ENCODE results near the gene CDH2. TPM values are rescaled to one million over a fixed set of nuclear protein-coding genes. Genes with fewer than 3 reads are reported as not detected.

Gene CDH2
- total and polyA plus RNA-seq, 2 experiments from 2014 or later: 14.7 to 36.9 TPM

DNA sequence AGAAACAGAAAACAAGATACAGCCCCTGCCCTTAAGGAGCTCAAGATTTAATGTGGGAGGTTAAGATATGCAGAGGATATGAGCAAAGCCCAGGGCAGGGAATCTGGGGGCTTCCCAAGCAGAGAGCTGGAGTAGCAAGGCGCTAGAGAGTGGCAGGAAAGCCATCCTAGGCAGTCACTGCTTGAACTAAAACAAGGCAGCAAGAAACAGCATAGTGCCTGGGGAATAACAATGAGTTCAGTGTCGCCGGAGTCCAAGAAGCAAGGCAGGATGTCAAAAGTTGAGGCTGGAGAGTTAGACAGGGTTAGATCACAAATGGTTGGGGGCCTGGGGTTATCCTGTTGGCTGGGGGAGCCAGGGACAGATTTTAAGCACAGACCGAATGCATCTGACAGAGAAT is 24.6 kb downstream of the CDH2 start:
- H3K9me3 Mint-ChIP-seq: no peaks in the 10 kb centered on the region
- H3K36me3 Mint-ChIP-seq (ENCODE audit: low read depth): no peaks in the 10 kb centered on the region
- no peaks in the 10 kb centered on the region for H3K27me3 Mint-ChIP-seq (ENCODE audit: insufficient read depth, low read depth, poor library complexity)
- H3K27ac Mint-ChIP-seq: peak overlapping the region; percentile 3; the same call in 1 of the 2 replicates
- peaks cover 41% of the 10 kb centered on the region for H3K4me1 Mint-ChIP-seq
- H3K9me2 ChIP-seq (ENCODE audit: insufficient read depth): no peaks in the 10 kb centered on the region
- H3F3A ChIP-seq (replicated peaks; ENCODE audit: low read depth): no peaks in the 10 kb centered on the region
- no peak for TF ChIP-seq ZNF114 (CRISPR knock-in tag; IDR thresholded peaks at IDR 0.05)
- TF ChIP-seq JUNB (IDR thresholded peaks at IDR 0.05; ENCODE audit: unreplicated experiment): no peak
- TF ChIP-seq, protein P1, sequence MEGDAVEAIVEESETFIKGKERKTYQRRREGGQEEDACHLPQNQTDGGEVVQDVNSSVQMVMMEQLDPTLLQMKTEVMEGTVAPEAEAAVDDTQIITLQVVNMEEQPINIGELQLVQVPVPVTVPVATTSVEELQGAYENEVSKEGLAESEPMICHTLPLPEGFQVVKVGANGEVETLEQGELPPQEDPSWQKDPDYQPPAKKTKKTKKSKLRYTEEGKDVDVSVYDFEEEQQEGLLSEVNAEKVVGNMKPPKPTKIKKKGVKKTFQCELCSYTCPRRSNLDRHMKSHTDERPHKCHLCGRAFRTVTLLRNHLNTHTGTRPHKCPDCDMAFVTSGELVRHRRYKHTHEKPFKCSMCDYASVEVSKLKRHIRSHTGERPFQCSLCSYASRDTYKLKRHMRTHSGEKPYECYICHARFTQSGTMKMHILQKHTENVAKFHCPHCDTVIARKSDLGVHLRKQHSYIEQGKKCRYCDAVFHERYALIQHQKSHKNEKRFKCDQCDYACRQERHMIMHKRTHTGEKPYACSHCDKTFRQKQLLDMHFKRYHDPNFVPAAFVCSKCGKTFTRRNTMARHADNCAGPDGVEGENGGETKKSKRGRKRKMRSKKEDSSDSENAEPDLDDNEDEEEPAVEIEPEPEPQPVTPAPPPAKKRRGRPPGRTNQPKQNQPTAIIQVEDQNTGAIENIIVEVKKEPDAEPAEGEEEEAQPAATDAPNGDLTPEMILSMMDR (conservative IDR thresholded peaks at IDR 0.05; ENCODE audit: low read depth in 2 of 2): no peak
- no peak for TF ChIP-seq EZH2 (IDR thresholded peaks at IDR 0.05; ENCODE audit: low read depth, unreplicated experiment)
- TF ChIP-seq, protein P2, sequence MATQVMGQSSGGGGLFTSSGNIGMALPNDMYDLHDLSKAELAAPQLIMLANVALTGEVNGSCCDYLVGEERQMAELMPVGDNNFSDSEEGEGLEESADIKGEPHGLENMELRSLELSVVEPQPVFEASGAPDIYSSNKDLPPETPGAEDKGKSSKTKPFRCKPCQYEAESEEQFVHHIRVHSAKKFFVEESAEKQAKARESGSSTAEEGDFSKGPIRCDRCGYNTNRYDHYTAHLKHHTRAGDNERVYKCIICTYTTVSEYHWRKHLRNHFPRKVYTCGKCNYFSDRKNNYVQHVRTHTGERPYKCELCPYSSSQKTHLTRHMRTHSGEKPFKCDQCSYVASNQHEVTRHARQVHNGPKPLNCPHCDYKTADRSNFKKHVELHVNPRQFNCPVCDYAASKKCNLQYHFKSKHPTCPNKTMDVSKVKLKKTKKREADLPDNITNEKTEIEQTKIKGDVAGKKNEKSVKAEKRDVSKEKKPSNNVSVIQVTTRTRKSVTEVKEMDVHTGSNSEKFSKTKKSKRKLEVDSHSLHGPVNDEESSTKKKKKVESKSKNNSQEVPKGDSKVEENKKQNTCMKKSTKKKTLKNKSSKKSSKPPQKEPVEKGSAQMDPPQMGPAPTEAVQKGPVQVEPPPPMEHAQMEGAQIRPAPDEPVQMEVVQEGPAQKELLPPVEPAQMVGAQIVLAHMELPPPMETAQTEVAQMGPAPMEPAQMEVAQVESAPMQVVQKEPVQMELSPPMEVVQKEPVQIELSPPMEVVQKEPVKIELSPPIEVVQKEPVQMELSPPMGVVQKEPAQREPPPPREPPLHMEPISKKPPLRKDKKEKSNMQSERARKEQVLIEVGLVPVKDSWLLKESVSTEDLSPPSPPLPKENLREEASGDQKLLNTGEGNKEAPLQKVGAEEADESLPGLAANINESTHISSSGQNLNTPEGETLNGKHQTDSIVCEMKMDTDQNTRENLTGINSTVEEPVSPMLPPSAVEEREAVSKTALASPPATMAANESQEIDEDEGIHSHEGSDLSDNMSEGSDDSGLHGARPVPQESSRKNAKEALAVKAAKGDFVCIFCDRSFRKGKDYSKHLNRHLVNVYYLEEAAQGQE (IDR thresholded peaks at IDR 0.05; ENCODE audit: unreplicated experiment): no peak
- TF ChIP-seq STAT1 (IDR thresholded peaks at IDR 0.05; ENCODE audit: unreplicated experiment): no peak
- no peak for TF ChIP-seq CREB1 (CRISPR knock-in tag; IDR thresholded peaks at IDR 0.05; ENCODE audit: low read depth)
- TF ChIP-seq POLR2AphosphoS5 (IDR thresholded peaks at IDR 0.05; ENCODE audit: low read depth): no peak
- no peak for TF ChIP-seq ZNF331 (CRISPR knock-in tag; IDR thresholded peaks at IDR 0.05; ENCODE audit: low read depth)
- TF ChIP-seq, protein P3, sequence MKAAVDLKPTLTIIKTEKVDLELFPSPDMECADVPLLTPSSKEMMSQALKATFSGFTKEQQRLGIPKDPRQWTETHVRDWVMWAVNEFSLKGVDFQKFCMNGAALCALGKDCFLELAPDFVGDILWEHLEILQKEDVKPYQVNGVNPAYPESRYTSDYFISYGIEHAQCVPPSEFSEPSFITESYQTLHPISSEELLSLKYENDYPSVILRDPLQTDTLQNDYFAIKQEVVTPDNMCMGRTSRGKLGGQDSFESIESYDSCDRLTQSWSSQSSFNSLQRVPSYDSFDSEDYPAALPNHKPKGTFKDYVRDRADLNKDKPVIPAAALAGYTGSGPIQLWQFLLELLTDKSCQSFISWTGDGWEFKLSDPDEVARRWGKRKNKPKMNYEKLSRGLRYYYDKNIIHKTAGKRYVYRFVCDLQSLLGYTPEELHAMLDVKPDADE (IDR thresholded peaks at IDR 0.05): no peak
- TF ChIP-seq, protein P4, sequence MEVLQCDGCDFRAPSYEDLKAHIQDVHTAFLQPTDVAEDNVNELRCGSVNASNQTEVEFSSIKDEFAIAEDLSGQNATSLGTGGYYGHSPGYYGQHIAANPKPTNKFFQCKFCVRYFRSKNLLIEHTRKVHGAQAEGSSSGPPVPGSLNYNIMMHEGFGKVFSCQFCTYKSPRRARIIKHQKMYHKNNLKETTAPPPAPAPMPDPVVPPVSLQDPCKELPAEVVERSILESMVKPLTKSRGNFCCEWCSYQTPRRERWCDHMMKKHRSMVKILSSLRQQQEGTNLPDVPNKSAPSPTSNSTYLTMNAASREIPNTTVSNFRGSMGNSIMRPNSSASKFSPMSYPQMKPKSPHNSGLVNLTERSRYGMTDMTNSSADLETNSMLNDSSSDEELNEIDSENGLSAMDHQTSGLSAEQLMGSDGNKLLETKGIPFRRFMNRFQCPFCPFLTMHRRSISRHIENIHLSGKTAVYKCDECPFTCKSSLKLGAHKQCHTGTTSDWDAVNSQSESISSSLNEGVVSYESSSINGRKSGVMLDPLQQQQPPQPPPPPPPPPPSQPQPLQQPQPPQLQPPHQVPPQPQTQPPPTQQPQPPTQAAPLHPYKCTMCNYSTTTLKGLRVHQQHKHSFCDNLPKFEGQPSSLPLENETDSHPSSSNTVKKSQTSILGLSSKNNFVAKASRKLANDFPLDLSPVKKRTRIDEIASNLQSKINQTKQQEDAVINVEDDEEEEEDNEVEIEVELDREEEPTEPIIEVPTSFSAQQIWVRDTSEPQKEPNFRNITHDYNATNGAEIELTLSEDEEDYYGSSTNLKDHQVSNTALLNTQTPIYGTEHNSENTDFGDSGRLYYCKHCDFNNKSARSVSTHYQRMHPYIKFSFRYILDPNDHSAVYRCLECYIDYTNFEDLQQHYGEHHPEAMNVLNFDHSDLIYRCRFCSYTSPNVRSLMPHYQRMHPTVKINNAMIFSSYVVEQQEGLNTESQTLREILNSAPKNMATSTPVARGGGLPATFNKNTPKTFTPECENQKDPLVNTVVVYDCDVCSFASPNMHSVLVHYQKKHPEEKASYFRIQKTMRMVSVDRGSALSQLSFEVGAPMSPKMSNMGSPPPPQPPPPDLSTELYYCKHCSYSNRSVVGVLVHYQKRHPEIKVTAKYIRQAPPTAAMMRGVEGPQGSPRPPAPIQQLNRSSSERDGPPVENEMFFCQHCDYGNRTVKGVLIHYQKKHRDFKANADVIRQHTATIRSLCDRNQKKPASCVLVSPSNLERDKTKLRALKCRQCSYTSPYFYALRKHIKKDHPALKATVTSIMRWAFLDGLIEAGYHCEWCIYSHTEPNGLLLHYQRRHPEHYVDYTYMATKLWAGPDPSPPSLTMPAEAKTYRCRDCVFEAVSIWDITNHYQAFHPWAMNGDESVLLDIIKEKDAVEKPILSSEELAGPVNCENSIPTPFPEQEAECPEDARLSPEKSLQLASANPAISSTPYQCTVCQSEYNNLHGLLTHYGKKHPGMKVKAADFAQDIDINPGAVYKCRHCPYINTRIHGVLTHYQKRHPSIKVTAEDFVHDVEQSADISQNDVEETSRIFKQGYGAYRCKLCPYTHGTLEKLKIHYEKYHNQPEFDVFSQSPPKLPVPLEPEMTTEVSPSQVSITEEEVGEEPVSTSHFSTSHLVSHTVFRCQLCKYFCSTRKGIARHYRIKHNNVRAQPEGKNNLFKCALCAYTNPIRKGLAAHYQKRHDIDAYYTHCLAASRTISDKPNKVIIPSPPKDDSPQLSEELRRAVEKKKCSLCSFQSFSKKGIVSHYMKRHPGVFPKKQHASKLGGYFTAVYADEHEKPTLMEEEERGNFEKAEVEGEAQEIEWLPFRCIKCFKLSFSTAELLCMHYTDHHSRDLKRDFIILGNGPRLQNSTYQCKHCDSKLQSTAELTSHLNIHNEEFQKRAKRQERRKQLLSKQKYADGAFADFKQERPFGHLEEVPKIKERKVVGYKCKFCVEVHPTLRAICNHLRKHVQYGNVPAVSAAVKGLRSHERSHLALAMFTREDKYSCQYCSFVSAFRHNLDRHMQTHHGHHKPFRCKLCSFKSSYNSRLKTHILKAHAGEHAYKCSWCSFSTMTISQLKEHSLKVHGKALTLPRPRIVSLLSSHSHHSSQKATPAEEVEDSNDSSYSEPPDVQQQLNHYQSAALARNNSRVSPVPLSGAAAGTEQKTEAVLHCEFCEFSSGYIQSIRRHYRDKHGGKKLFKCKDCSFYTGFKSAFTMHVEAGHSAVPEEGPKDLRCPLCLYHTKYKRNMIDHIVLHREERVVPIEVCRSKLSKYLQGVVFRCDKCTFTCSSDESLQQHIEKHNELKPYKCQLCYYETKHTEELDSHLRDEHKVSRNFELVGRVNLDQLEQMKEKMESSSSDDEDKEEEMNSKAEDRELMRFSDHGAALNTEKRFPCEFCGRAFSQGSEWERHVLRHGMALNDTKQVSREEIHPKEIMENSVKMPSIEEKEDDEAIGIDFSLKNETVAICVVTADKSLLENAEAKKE (CRISPR knock-in tag; IDR thresholded peaks at IDR 0.05): no peak
- TF ChIP-seq EZH2phosphoT487 (IDR thresholded peaks at IDR 0.05; ENCODE audit: unreplicated experiment): no peak
- TF ChIP-seq NANOG (IDR thresholded peaks at IDR 0.05; ENCODE audit: borderline replicate concordance): no peak
- H3K4me3 Mint-ChIP-seq: no peak overlapping the region
- no peak overlapping the region for H3K27ac ChIP-seq (ENCODE audit: low read depth)
- ATAC-seq (peak; percentile 66), DNase-seq (ENCODE audit: low spot score) (peak; percentile 15)
- H3K79me2 ChIP-seq (replicated peaks; ENCODE audit: insufficient read depth): peaks cover 11% of the 10 kb centered on the region; the same call in 1 of the 2 replicates
- no peaks in the 10 kb centered on the region for H3K27me3 ChIP-seq (ENCODE audit: insufficient read depth)
- no peak overlapping the region for H3K4me3 ChIP-seq
- H2AFZ ChIP-seq: no peak overlapping the region
- no peaks in the 10 kb centered on the region for H3K36me3 ChIP-seq (ENCODE audit: insufficient read depth)
- H3K4me2 ChIP-seq: peak overlapping the region; percentile 7; the same call in 1 of the 2 replicates
- no peaks in the 10 kb centered on the region; the same call in 1 of the 2 replicates for H4K20me1 ChIP-seq (replicated peaks; ENCODE audit: insufficient read depth)
- peaks cover 53% of the 10 kb centered on the region for H3K4me1 ChIP-seq (ENCODE audit: insufficient read depth)
